ENCODE data around the gene SCRT2.

SCRT2 gene

DNA sequence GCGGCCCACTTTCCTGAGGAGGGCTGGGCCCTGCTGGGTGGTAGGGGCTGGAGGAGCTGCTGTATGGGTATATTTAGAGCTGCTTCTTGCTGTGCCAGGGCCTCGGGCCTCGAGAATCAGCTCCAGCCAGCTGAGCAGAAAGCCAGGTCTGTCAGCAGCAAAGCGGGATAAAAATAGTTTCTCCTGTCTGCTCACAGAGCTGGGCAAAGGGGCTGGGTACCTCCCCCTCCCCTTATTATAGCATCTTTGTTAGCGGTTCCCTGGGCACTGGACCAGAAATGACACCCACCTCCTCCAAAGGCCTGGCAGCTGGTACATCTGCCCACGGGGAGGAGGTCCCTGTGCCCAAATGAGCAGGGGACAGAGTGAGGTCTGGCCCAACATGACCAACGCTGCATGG is 6.0 kb downstream of the SCRT2 start:
- DNase-seq = no peak

DNA sequence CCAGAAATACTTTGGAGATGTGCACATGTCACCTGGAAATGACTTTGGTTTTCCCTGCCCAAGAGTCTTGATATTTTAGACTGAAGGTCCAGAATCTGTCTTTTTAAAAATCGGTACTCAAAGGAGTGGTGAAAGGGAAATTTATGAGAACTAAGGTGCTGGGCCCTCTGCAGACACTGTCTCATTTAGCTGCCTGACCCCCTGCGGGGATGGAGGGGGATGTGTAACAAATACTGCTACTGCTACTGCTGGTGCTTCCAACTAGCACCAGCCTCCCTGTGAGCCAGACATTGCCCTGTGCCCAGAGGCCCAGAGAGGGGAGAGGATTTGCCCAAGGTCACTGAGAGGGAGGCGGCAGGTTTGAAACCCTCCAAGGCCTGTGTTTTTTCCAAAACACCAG is 7.0 kb downstream of the SCRT2 start:
- no peak for DNase-seq

DNA sequence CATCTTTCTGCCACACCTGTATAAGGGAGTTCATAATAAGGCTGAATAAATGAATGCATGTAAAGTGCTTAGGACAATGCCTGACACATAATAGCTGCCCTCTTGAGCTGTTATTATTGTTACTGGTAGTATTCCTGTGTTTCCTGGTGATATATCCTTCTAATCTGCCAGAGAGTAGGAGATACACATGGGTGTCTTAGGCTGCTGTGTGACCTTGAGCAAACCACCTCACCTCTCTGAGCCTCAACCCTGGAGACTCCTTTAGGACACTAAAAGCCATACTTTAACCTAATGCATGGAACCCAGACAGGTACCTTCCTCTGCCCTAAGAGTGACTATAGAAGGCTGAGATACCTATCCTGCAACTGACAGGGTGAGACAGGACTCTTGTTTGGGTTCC is 7.6 kb downstream of the SCRT2 start:
- DNase-seq = no peak

GRCh38 chr20:667351-668034 is 8.1 kb downstream of the SCRT2 start:
- DNase-seq = peak; percentile 74

GRCh38 chr20:666877-667276 is 8.7 kb downstream of the SCRT2 start:
- no peak for DNase-seq

GRCh38 chr20:665276-665675 is 10.3 kb downstream of the SCRT2 start:
- DNase-seq = no peak

- no peak for DNase-seq
Observed at GRCh38 chr20:664576-664975, 11.0 kb downstream of the SCRT2 start.

GRCh38 chr20:664151-664550 is 11.5 kb downstream of the SCRT2 start:
- no peak for DNase-seq

GRCh38 chr20:663315-664090 is 12.1 kb downstream of the SCRT2 start:
- DNase-seq = peak; percentile 45

- no peak for DNase-seq
Observed at GRCh38 chr20:662277-663192, 13.1 kb downstream of the SCRT2 start.

GRCh38 chr20:661474-662270 is 13.9 kb downstream of the SCRT2 start:
- DNase-seq = no peak

DNA sequence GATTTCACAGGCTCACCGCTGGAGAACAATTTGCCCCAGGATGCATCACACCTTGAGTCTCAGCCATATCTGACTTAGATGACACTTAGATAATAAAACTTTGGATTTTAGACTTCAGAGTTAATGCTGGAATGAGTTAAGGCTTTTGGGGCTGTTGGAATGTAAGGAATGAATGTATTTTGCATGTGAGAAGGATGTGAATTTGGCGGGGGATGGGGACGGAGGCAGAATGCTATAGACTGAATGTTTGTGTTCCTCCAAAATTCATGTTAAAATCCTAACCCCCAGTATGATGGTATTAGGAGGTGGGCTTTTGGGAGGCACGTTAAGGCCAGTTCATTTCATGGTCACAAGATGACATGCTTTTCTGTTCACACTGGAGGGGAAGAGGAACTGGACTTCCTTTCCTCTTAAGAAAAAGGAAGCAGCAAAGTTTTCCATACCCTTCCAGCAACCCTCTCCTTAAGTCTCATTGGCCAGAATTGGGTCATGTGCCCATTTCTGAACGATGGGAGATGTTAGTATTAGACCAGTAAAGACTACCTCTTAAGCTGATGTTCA is 16.8 kb downstream of the SCRT2 start:
- no peak for DNase-seq

DNA sequence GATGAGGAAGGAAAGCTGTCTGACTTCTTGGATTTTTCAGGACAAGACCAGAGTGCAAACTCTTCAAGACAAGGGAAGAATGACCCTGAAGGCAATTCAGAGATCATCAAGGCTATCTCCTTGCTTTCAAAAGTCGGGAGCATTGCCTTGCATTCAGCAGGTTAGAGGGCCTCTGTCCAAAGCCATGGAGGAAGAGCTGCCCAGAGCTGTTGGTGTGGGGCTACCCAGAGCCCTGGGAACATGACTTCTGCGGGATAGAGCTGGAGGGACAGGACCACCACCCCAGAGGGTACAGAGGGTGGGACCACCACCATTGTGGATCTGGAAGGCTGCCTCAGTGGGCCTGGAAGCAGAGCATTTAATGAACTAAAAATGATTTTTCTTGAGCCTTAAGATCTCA is 17.4 kb downstream of the SCRT2 start:
- DNase-seq = no peak

GRCh38 chr20:655726-656624 is 19.6 kb downstream of the SCRT2 start:
- no peak for DNase-seq

DNA sequence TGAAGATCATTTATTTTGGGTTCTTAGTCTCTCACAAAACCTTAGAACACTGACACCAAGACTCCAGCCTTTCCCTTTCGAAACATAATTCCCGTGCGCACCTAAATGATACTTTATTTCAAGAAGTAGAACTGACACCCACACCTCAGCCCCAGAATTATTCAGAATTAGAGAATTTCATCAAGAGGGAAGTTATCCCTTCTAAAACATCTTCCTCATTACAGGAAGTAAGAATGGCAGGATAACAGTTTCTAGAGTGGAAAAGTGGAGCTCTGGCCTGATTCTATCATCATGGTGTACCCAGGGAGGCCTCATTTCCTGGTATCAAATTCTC is 21.2 kb downstream of the SCRT2 start:
- DNase-seq = no peak

GRCh38 chr20:653590-654416 is 21.8 kb downstream of the SCRT2 start:
- no peak for DNase-seq

- DNase-seq = peak; percentile 91
Observed at GRCh38 chr20:653110-653589, 22.5 kb downstream of the SCRT2 start, which contains the start of gene SRXN1. Gene SRXN1 (minus strand): TSS chr20:653200. CDS start chr20:653185, 15 bp downstream.

- peak; percentile 49 for DNase-seq
Observed at GRCh38 chr20:652615-653109, 22.9 kb downstream of the SCRT2 start.

GRCh38 chr20:651713-652614 is 23.6 kb downstream of the SCRT2 start:
- DNase-seq = peak; percentile 31
